HCT116 (cell line): ENCODE results near the gene CNTNAP2. TPM values are rescaled to one million over a fixed set of nuclear protein-coding genes. Genes with fewer than 3 reads are reported as not detected.

Source experiments
- ATAC-seq: fragments of 200-7000 bp; cut with Tn5 transposase; 2 replicates; pipeline ENCODE4 v1.9.1; 2020; ENCODE audit warnings: mild to moderate bottlenecking, moderate library complexity
- BruUV-seq: library from RNA; stranded (reverse); fragments of 400-500 nt; replicated peaks from 2 replicates; lab custom pipeline; 2021; lab: Mats Ljungman, UMichigan
- CTCF ChIA-PET: fragments of 300-600 bp; sonication (Branson Sonifier 250); formaldehyde crosslinking; loops from one replicate; lab custom pipeline; 2021; ENCODE audit warnings: antibody characterized with exemption; lab: Charles Lee
- POLR2A ChIA-PET: fragments of 300-600, 350-600 bp; sonication (Branson Sonifier 250); formaldehyde crosslinking; loops from one replicate; lab custom pipeline; 2021; ENCODE audit warnings: antibody characterized with exemption; lab: Charles Lee
- RAD21 ChIA-PET, 2 experiments: fragments of 300-600 bp; sonication (Branson Sonifier 250); formaldehyde crosslinking; loops; one replicate each; lab custom pipeline; 2023; ENCODE audit warnings: low total read pairs in 2 of 2; ENCODE audit not compliant: uncharacterized antibody in 2 of 2, unreplicated experiment in 2 of 2, low non-redundant PET in 1 of 2; lab: Charles Lee
- DNase-seq: peaks from one replicate; pipeline ENCODE4 v3.0.0-alpha.2; 2010; ENCODE audit warnings: low read depth, low spot score
- H2AFZ ChIP-seq: fragments of 200-600 bp; shearing (Covaris generic), sonication (generic); 2 replicates; pipeline ENCODE4 v1.6.1; 2017; ENCODE audit warnings: low read depth, mixed run types, mixed read lengths, antibody characterized with exemption, low read length; ENCODE audit not compliant: poor library complexity, severe bottlenecking
- H3K27ac ChIP-seq: 2 replicates; pipeline ENCODE4 v1.5.1; 2012; ENCODE audit warnings: low read depth, low read length
- H3K27me3 ChIP-seq: fragments of 200-600 bp; sonication (generic); 2 replicates; pipeline ENCODE4 v1.6.1; 2016; ENCODE audit warnings: mixed run types, low read length, mixed read lengths; ENCODE audit not compliant: insufficient read depth
- H3K36me3 ChIP-seq, 2 experiments: fragments of 200-500 bp in 1 of 2; fragments of 200-600 bp in 1 of 2; sonication (Bioruptor generic) in 1 of 2; sonication (generic) in 1 of 2; 2 replicates each; pipeline versions ENCODE4 v1.5.1 to v1.6.1; 2014 to 2016; ENCODE audit warnings: low read length in 2 of 2, inconsistent platforms in 1 of 2, mixed read lengths in 1 of 2, mixed run types in 1 of 2; ENCODE audit not compliant: insufficient read depth in 2 of 2, control insufficient read depth in 1 of 2
- H3K4me1 ChIP-seq, 2 experiments: fragments of 200-600 bp in 1 of 2; sonication (generic) in 1 of 2; 2 replicates each; pipeline versions ENCODE4 v1.5.1 to v1.6.1; 2012 to 2017; ENCODE audit warnings: low read length in 2 of 2, inconsistent platforms in 1 of 2, mild to moderate bottlenecking in 1 of 2, mixed read lengths in 1 of 2, mixed run types in 1 of 2, moderate library complexity in 1 of 2; ENCODE audit not compliant: insufficient read depth in 2 of 2, control insufficient read depth in 1 of 2
- H3K4me2 ChIP-seq: fragments of 200-600 bp; sonication (generic); 2 replicates; pipeline ENCODE4 v1.6.1; 2017; ENCODE audit warnings: mixed run types, low read length, mixed read lengths
- H3K4me3 ChIP-seq, 2 experiments: fragments of 200-600 bp in 1 of 2; sonication (generic) in 1 of 2; replicated peaks in 1 of 2; 2 replicates each; pipeline ENCODE4 v1.5.1; 2011 to 2016; ENCODE audit warnings: low read length in 2 of 2, control low read depth in 1 of 2, low read depth in 1 of 2, mild to moderate bottlenecking in 1 of 2, mixed read lengths in 1 of 2, mixed run types in 1 of 2
- H3K79me2 ChIP-seq: fragments of 200-600 bp; sonication (generic); 2 replicates; pipeline ENCODE4 v1.6.1; 2017; ENCODE audit warnings: mild to moderate bottlenecking, mixed run types, low read length, moderate library complexity, mixed read lengths; ENCODE audit not compliant: insufficient read depth
- H3K9ac ChIP-seq: fragments of 200-600 bp; sonication (generic); 2 replicates; pipeline ENCODE4 v1.6.1; 2016; ENCODE audit warnings: low read length, mixed read lengths
- H3K9me2 ChIP-seq: fragments of 200-600 bp; sonication (generic), shearing (Covaris generic); 2 replicates; pipeline ENCODE4 v1.6.1; 2017; ENCODE audit warnings: mixed run types, mild to moderate bottlenecking, moderate library complexity; ENCODE audit not compliant: insufficient read depth
- H3K9me3 ChIP-seq, 2 experiments: fragments of 200-500 bp in 1 of 2; fragments of 200-600 bp in 1 of 2; sonication (Bioruptor generic) in 1 of 2; sonication (generic) in 1 of 2; 2 replicates each; pipeline ENCODE4 v1.6.1; 2014 to 2017; ENCODE audit warnings: low read length in 2 of 2, mixed read lengths in 2 of 2, inconsistent platforms in 1 of 2, low read depth in 1 of 2, mild to moderate bottlenecking in 1 of 2, mixed run types in 1 of 2, moderate library complexity in 1 of 2; ENCODE audit not compliant: control insufficient read depth in 1 of 2, insufficient read depth in 1 of 2
- H4K20me1 ChIP-seq: fragments of 200-600 bp; sonication (generic), shearing (Covaris generic); 2 replicates; pipeline ENCODE4 v1.6.1; 2017; ENCODE audit warnings: mixed run types, mild to moderate bottlenecking, moderate library complexity; ENCODE audit not compliant: insufficient read depth
- CBX3 ChIP-seq: IDR thresholded peaks from 2 replicates; pipeline ENCODE4 v1.6.1; 2012; ENCODE audit warnings: low read depth
- EZH2 ChIP-seq: fragments of 200-600 bp; sonication (generic); IDR thresholded peaks from 2 replicates; pipeline ENCODE4 v1.6.1; 2017; ENCODE audit warnings: antibody characterized with exemption, mixed run types
- EZH2phosphoT487 ChIP-seq: fragments of 200-600 bp; IDR thresholded peaks from 2 replicates; pipeline ENCODE4 v1.6.1; 2018; ENCODE audit warnings: antibody characterized with exemption, borderline replicate concordance
- SP1 ChIP-seq: IDR thresholded peaks from 2 replicates; pipeline ENCODE4 v1.6.1; 2012; ENCODE audit warnings: low read depth
- TCF7L2 ChIP-seq: IDR thresholded peaks from 2 replicates; pipeline ENCODE4 v1.7.0; 2011; ENCODE audit warnings: borderline replicate concordance, inconsistent platforms; ENCODE audit not compliant: insufficient read depth, insufficient read length; ENCODE audit errors: extremely low read depth
- YY1 ChIP-seq: IDR thresholded peaks from 2 replicates; pipeline ENCODE4 v1.6.1; 2011; ENCODE audit warnings: low read length, low read depth, moderate library complexity, mild to moderate bottlenecking; ENCODE audit not compliant: insufficient replicate concordance; ENCODE audit errors: extremely low read depth
- ZFX ChIP-seq: fragments of 450-650 bp; IDR thresholded peaks from 2 replicates; pipeline ENCODE4 v1.6.1; 2017
- ZNF274 ChIP-seq: fragments of 200-500 bp; sonication (Bioruptor generic); IDR thresholded peaks from 2 replicates; pipeline ENCODE4 v1.6.1; 2014; ENCODE audit warnings: mild to moderate bottlenecking, low read depth, low read length, inconsistent platforms
- intact Hi-C: fragments of 100-400 bp; cut with micrococcal nuclease; formaldehyde crosslinking; loops from 2 replicates; pipeline ENCODE4 v1.10.0; 2022
- total RNA-seq: library from RNA; stranded (reverse); gene quantifications from one replicate; pipeline ENCODE4 v1.2.1, GENCODE V29; 2021; ENCODE audit not compliant: unreplicated experiment
- TF ChIP-seq, protein P1 (sequence below): IDR thresholded peaks from 2 replicates; pipeline ENCODE4 v1.6.1; 2011; ENCODE audit warnings: mild to moderate bottlenecking, low read length, moderate library complexity; ENCODE audit not compliant: insufficient replicate concordance; ENCODE audit errors: extremely low read depth
- TF ChIP-seq, protein P2 (sequence below): IDR thresholded peaks from 2 replicates; pipeline ENCODE4 v1.6.1; 2012; ENCODE audit warnings: low read depth
- TF ChIP-seq, protein P3 (sequence below): IDR thresholded peaks from 2 replicates; pipeline ENCODE4 v1.6.1; 2012
- TF ChIP-seq, protein P4 (sequence below), 3 experiments: fragments of 200-600 bp in 1 of 3; sonication (generic) in 1 of 3; IDR thresholded peaks in 2 of 3; conservative IDR thresholded peaks in 1 of 3; 2 replicates each; pipeline ENCODE4 v1.5.1; 2012 to 2017; ENCODE audit warnings: low read depth in 2 of 3, low read length in 2 of 3, antibody characterized with exemption in 1 of 3, borderline replicate concordance in 1 of 3, control low read depth in 1 of 3, mild to moderate bottlenecking in 1 of 3, mixed read lengths in 1 of 3, mixed run types in 1 of 3, moderate library complexity in 1 of 3; ENCODE audit not compliant: insufficient read depth in 1 of 3

Gene CNTNAP2
- total RNA-seq, 1 experiment from 2014 or later: 0.37 TPM

DNA sequence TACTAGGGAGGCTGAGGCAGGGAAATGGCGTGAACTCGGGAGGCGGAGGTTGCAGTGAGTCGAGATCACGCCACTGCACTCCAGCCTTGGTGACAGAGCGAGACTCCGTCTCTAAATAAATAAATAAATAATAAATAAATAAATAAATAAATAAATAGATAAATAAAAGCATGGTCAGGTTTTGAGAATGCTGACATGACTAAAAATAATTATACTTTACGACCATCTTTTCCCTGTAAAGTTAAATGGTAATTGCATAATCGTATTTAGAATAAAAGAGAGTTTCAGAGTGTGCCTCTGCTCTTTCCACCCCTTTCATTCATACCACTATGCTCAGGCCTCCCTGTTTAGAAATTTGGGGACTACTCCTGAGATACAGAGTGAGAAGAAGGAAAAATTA lies 326.5 kb downstream of the CNTNAP2 start:
- intact Hi-C loops: no loop called here
- H3K36me3 ChIP-seq: no peaks in the 10 kb centered on the region
- POLR2A ChIA-PET: no interaction called here
- no peak overlapping the region for H3K4me2 ChIP-seq
- no peak overlapping the region for H3K9ac ChIP-seq
- H3K27ac ChIP-seq: no peak overlapping the region
- H3K9me2 ChIP-seq: no peaks in the 10 kb centered on the region
- no peaks in the 10 kb centered on the region for H4K20me1 ChIP-seq
- TF ChIP-seq YY1 (no peak), CBX3 (no peak), ZFX (no peak), EZH2phosphoT487 (no peak), TCF7L2 (no peak), EZH2 (no peak), ZNF274 (no peak), SP1 (no peak)
- TF ChIP-seq, protein P1, sequence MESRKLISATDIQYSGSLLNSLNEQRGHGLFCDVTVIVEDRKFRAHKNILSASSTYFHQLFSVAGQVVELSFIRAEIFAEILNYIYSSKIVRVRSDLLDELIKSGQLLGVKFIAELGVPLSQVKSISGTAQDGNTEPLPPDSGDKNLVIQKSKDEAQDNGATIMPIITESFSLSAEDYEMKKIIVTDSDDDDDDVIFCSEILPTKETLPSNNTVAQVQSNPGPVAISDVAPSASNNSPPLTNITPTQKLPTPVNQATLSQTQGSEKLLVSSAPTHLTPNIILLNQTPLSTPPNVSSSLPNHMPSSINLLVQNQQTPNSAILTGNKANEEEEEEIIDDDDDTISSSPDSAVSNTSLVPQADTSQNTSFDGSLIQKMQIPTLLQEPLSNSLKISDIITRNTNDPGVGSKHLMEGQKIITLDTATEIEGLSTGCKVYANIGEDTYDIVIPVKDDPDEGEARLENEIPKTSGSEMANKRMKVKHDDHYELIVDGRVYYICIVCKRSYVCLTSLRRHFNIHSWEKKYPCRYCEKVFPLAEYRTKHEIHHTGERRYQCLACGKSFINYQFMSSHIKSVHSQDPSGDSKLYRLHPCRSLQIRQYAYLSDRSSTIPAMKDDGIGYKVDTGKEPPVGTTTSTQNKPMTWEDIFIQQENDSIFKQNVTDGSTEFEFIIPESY: no peak
- TF ChIP-seq, protein P2, sequence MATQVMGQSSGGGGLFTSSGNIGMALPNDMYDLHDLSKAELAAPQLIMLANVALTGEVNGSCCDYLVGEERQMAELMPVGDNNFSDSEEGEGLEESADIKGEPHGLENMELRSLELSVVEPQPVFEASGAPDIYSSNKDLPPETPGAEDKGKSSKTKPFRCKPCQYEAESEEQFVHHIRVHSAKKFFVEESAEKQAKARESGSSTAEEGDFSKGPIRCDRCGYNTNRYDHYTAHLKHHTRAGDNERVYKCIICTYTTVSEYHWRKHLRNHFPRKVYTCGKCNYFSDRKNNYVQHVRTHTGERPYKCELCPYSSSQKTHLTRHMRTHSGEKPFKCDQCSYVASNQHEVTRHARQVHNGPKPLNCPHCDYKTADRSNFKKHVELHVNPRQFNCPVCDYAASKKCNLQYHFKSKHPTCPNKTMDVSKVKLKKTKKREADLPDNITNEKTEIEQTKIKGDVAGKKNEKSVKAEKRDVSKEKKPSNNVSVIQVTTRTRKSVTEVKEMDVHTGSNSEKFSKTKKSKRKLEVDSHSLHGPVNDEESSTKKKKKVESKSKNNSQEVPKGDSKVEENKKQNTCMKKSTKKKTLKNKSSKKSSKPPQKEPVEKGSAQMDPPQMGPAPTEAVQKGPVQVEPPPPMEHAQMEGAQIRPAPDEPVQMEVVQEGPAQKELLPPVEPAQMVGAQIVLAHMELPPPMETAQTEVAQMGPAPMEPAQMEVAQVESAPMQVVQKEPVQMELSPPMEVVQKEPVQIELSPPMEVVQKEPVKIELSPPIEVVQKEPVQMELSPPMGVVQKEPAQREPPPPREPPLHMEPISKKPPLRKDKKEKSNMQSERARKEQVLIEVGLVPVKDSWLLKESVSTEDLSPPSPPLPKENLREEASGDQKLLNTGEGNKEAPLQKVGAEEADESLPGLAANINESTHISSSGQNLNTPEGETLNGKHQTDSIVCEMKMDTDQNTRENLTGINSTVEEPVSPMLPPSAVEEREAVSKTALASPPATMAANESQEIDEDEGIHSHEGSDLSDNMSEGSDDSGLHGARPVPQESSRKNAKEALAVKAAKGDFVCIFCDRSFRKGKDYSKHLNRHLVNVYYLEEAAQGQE: no peak
- TF ChIP-seq, protein P3, sequence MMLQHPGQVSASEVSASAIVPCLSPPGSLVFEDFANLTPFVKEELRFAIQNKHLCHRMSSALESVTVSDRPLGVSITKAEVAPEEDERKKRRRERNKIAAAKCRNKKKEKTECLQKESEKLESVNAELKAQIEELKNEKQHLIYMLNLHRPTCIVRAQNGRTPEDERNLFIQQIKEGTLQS: no peak
- TF ChIP-seq, protein P4, sequence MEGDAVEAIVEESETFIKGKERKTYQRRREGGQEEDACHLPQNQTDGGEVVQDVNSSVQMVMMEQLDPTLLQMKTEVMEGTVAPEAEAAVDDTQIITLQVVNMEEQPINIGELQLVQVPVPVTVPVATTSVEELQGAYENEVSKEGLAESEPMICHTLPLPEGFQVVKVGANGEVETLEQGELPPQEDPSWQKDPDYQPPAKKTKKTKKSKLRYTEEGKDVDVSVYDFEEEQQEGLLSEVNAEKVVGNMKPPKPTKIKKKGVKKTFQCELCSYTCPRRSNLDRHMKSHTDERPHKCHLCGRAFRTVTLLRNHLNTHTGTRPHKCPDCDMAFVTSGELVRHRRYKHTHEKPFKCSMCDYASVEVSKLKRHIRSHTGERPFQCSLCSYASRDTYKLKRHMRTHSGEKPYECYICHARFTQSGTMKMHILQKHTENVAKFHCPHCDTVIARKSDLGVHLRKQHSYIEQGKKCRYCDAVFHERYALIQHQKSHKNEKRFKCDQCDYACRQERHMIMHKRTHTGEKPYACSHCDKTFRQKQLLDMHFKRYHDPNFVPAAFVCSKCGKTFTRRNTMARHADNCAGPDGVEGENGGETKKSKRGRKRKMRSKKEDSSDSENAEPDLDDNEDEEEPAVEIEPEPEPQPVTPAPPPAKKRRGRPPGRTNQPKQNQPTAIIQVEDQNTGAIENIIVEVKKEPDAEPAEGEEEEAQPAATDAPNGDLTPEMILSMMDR (IDR thresholded peaks at IDR 0.05 in 2 of 3, conservative IDR thresholded peaks at IDR 0.05 in 1 of 3; ENCODE audit: borderline replicate concordance in 1 of 3, insufficient read depth in 1 of 3, low read depth in 2 of 3, low read length in 2 of 3): no peak
- H3K9me3 ChIP-seq: peaks cover 0 to 15% of the 10 kb centered on the region in 2 experiments; a peak in 2 of 4 replicates
- RAD21 ChIA-PET: no interaction called here
- ATAC-seq (no peak), DNase-seq (no peak)
- H3K4me3 ChIP-seq: no peak overlapping the region
- H3K4me1 ChIP-seq: no peaks in the 10 kb centered on the region
- CTCF ChIA-PET: no interaction called here
- H3K79me2 ChIP-seq: no peaks in the 10 kb centered on the region
- no peak overlapping the region for H2AFZ ChIP-seq
- no TSS peak for BruUV-seq
- no peaks in the 10 kb centered on the region for H3K27me3 ChIP-seq
